Subcutaneous adipose tissue (tissue), 4 donors: ENCODE data around the gene COL16A1. TPM values are rescaled to one million over a fixed set of nuclear protein-coding genes. Genes with fewer than 3 reads are reported as not detected.

Experiments used
- total RNA-seq, 4 donors: library from RNA; depleted of rRNA; stranded (reverse); fragments of >200 nt; gene quantifications; one replicate each; pipeline ENCODE4 v1.1.0, GENCODE V29; 2016
- TF ChIP-seq, protein P1 (sequence below): fragments of 450-650 bp; IDR thresholded peaks from one replicate; pipeline ENCODE4 v1.5.1; 2016; ENCODE audit warnings: low read depth, mild to moderate bottlenecking, control low read depth, antibody characterized with exemption, moderate library complexity

The COL16A1 gene
- total RNA-seq = 10 to 100 TPM; 24.0 to 79.1 (median 55.0) TPM

- TF ChIP-seq, protein P1, sequence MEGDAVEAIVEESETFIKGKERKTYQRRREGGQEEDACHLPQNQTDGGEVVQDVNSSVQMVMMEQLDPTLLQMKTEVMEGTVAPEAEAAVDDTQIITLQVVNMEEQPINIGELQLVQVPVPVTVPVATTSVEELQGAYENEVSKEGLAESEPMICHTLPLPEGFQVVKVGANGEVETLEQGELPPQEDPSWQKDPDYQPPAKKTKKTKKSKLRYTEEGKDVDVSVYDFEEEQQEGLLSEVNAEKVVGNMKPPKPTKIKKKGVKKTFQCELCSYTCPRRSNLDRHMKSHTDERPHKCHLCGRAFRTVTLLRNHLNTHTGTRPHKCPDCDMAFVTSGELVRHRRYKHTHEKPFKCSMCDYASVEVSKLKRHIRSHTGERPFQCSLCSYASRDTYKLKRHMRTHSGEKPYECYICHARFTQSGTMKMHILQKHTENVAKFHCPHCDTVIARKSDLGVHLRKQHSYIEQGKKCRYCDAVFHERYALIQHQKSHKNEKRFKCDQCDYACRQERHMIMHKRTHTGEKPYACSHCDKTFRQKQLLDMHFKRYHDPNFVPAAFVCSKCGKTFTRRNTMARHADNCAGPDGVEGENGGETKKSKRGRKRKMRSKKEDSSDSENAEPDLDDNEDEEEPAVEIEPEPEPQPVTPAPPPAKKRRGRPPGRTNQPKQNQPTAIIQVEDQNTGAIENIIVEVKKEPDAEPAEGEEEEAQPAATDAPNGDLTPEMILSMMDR = no peak
Measured at GRCh38 chr1:31703431-31704270, at the start of gene COL16A1. Gene COL16A1, minus strand, starts transcription at chr1:31704017. Its CDS starts 1,824 bp downstream, at chr1:31702193.

- TF ChIP-seq, protein P1 = no peak
Measured at GRCh38 chr1:31752952-31753475, 49.2 kb upstream of the COL16A1 start.

DNA sequence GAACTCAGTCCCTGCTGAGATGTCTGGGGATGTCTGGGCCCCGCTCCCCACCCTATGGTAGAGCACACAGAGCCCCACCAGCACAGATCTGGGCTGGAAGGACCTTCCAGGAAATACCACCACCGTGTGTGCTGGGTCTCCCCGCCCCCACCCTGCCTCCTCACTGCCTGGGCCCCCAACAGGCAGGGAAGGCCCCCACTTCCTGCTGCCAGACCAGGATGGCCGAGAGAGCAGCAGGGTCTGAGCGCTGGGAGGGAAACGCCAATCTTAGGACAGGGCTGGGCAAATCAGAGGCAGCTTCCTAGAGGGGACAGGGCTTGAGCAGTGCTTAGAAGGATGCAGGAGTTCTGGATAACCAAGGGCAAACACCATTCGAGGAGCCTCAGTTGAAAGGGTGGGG lies 48.4 kb upstream of the COL16A1 start:
- TF ChIP-seq, protein P1 = no peak

- TF ChIP-seq, protein P1 = no peak
Measured at GRCh38 chr1:31751822-31752241, 48.0 kb upstream of the COL16A1 start.

DNA sequence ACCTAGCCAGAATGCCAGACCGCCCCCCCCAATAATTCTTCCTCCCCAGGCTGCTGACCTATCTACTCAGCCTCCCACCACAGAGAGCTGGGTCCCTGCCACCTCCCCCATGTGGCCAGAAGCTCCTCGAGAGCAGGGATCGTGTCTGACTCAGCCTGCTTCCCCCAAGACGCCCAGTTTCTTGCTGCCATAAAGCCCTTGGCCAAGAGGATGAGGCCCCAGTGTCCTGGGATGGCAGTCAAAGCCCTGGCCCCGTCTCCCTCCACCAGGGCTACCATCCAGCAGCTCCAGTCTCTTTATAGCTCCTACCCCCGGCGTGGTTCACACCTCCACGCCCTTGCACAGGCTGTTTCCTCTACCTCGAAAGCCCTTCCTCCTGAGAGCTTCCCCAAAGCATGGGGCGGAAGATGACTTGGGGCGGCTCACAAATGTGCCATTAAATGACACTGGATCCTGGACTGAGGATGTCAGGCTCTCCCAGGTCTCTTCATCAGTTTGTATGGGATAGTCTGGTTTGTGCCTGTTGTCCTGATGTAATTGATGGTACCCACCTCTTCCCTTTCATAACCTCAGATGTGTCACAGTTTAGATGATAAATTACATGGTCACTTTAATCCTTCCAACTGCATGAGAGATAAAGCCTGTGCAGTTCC lies 47.2 kb upstream of the COL16A1 start:
- TF ChIP-seq, protein P1 = no peak

GRCh38 chr1:31749785-31750735 lies 46.2 kb upstream of the COL16A1 start:
- TF ChIP-seq, protein P1 = no peak
